GM23338 (cell line): Measurements from ENCODE around the gene TMPRSS2. TPM values are rescaled to one million over a fixed set of nuclear protein-coding genes. Genes with fewer than 3 reads are reported as not detected.
A peak's percentile ranks its signal among the peaks of the same experiment; 100 is the strongest.

Source experiments
- ATAC-seq: fragments of 200-7000 bp; cut with Tn5 transposase; 3 replicates; pipeline ENCODE4 v1.9.1; 2020
- DNase-seq: peaks from one replicate; pipeline ENCODE4 v3.0.0-alpha.2; 2015; ENCODE audit warnings: low spot score
- H2AFZ ChIP-seq: fragments of 200-600 bp; sonication (generic); 2 replicates; pipeline ENCODE4 v1.8.0; 2016; ENCODE audit warnings: antibody characterized with exemption, mild to moderate bottlenecking, moderate library complexity
- H3F3A ChIP-seq: fragments of 200-600 bp; sonication (generic); replicated peaks from 2 replicates; pipeline ENCODE4 v1.8.0; 2017; ENCODE audit warnings: antibody characterized with exemption, mixed run types, low read depth
- H3K27ac ChIP-seq: fragments of 200-600 bp; sonication (generic); 2 replicates; pipeline ENCODE4 v1.6.1; 2016; ENCODE audit warnings: low read depth
- H3K27me3 ChIP-seq: fragments of 200-600 bp; sonication (generic); 2 replicates; pipeline ENCODE4 v1.8.0; 2016; ENCODE audit warnings: mild to moderate bottlenecking, mixed run types, moderate library complexity; ENCODE audit not compliant: insufficient read depth
- H3K36me3 ChIP-seq: fragments of 200-600 bp; sonication (generic); 2 replicates; pipeline ENCODE4 v1.8.0; 2016; ENCODE audit warnings: mild to moderate bottlenecking; ENCODE audit not compliant: insufficient read depth
- H3K4me1 ChIP-seq: fragments of 200-600 bp; sonication (generic); 2 replicates; pipeline ENCODE4 v1.8.0; 2016; ENCODE audit warnings: mild to moderate bottlenecking, moderate library complexity; ENCODE audit not compliant: insufficient read depth
- H3K4me2 ChIP-seq: fragments of 200-600 bp; sonication (generic); 2 replicates; pipeline ENCODE4 v1.7.1; 2017; ENCODE audit warnings: mixed run types
- H3K4me3 ChIP-seq: fragments of 200-600 bp; sonication (generic); 2 replicates; pipeline ENCODE4 v1.6.1; 2016; ENCODE audit warnings: mixed run types
- H3K79me2 ChIP-seq: fragments of 200-600 bp; sonication (generic); replicated peaks from 2 replicates; pipeline ENCODE4 v1.8.0; 2017; ENCODE audit warnings: mild to moderate bottlenecking; ENCODE audit not compliant: insufficient read depth
- H3K9me2 ChIP-seq: fragments of 200-600 bp; sonication (generic); 2 replicates; pipeline ENCODE4 v1.8.0; 2017; ENCODE audit not compliant: insufficient read depth
- H4K20me1 ChIP-seq: fragments of 200-600 bp; sonication (generic); replicated peaks from 2 replicates; pipeline ENCODE4 v1.8.0; 2017; ENCODE audit warnings: mild to moderate bottlenecking; ENCODE audit not compliant: insufficient read depth
- H3K27ac Mint-ChIP-seq: 2 replicates; pipeline ENCODE4 v1.8.0; 2020; ENCODE audit warnings: inconsistent platforms, mild to moderate bottlenecking, moderate library complexity, mixed read lengths
- H3K27me3 Mint-ChIP-seq: 3 replicates; pipeline ENCODE4 v1.8.0; 2022; ENCODE audit warnings: low read depth, mild to moderate bottlenecking, moderate library complexity, mixed read lengths, inconsistent platforms; ENCODE audit not compliant: insufficient read depth, poor library complexity
- H3K36me3 Mint-ChIP-seq: 3 replicates; pipeline ENCODE4 v1.8.0; 2021; ENCODE audit warnings: low read depth, mild to moderate bottlenecking, inconsistent platforms, moderate library complexity, mixed read lengths
- H3K4me1 Mint-ChIP-seq: 3 replicates; pipeline ENCODE4 v1.8.0; 2020; ENCODE audit warnings: mild to moderate bottlenecking, inconsistent platforms, mixed read lengths
- H3K4me3 Mint-ChIP-seq: 3 replicates; pipeline ENCODE4 v1.8.0; 2021; ENCODE audit warnings: moderate library complexity, mild to moderate bottlenecking, inconsistent platforms, mixed read lengths
- H3K9me3 Mint-ChIP-seq: 3 replicates; pipeline ENCODE4 v1.8.0; 2020; ENCODE audit warnings: moderate library complexity, mild to moderate bottlenecking, inconsistent platforms, mixed read lengths
- EZH2 ChIP-seq: fragments of 200-600 bp; sonication (generic); IDR thresholded peaks from one replicate; pipeline ENCODE4 v1.8.0; 2017; ENCODE audit warnings: antibody characterized with exemption, mild to moderate bottlenecking, low read depth; ENCODE audit not compliant: unreplicated experiment
- EZH2phosphoT487 ChIP-seq: fragments of 200-600 bp; sonication (generic); IDR thresholded peaks from one replicate; pipeline ENCODE4 v1.8.1; 2018; ENCODE audit warnings: antibody characterized with exemption; ENCODE audit not compliant: unreplicated experiment
- JUNB ChIP-seq: IDR thresholded peaks from one replicate; pipeline ENCODE4 v1.6.1; 2016; ENCODE audit warnings: antibody characterized with exemption; ENCODE audit not compliant: unreplicated experiment
- NANOG ChIP-seq: IDR thresholded peaks from 2 replicates; pipeline ENCODE4 v1.6.1; 2016; ENCODE audit warnings: antibody characterized with exemption, borderline replicate concordance
- POLR2AphosphoS5 ChIP-seq: IDR thresholded peaks from 2 replicates; pipeline ENCODE4 v1.6.1; 2016; ENCODE audit warnings: antibody characterized with exemption, low read depth
- ZNF114 ChIP-seq: fragments of 250-450 bp; sonication (Bioruptor Pico); IDR thresholded peaks from 2 replicates; pipeline ENCODE4 v1.5.0; 2020; ENCODE audit warnings: mild to moderate bottlenecking, moderate library complexity
- polyA plus RNA-seq: library from polyadenylated mRNA; unstranded; fragments of >200 nt; fragmentation: Nextera tagmentation; extraction: Ambion mirVana; gene quantifications from 2 replicates; pipeline ENCODE4 v1.2.1, GENCODE V29; 2016
- total RNA-seq: library from RNA; depleted of rRNA; stranded (reverse); fragments of >200 nt; shearing (Covaris generic); gene quantifications from 2 replicates; pipeline ENCODE4 v1.2.3, GENCODE V29; 2014
- TF ChIP-seq, protein P1 (sequence below): fragments of 250-450 bp; sonication (Bioruptor Pico); IDR thresholded peaks from 2 replicates; pipeline ENCODE4 v1.5.0; 2020; ENCODE audit warnings: mild to moderate bottlenecking, moderate library complexity
- TF ChIP-seq, protein P2 (sequence below), 2 experiments: fragments of 200-600 bp in 1 of 2; sonication (generic) in 1 of 2; conservative IDR thresholded peaks; 2 replicates each; pipeline versions ENCODE4 v1.5.1 to v1.6.1; 2016 to 2017; ENCODE audit warnings: antibody characterized with exemption in 2 of 2, low read depth in 2 of 2, mild to moderate bottlenecking in 2 of 2, moderate library complexity in 1 of 2

The TMPRSS2 gene
- total and polyA plus RNA-seq, 2 experiments from 2014 or later = 2.3 to 4.9 TPM

GRCh38 chr21:41542727-41543126, 34.8 kb upstream of the TMPRSS2 start:
- H3K4me3 Mint-ChIP-seq = no peak overlapping the region

GRCh38 chr21:41537356-41537755, 29.4 kb upstream of the TMPRSS2 start:
- H3K4me3 Mint-ChIP-seq = no peak overlapping the region
- TF ChIP-seq, protein P1, sequence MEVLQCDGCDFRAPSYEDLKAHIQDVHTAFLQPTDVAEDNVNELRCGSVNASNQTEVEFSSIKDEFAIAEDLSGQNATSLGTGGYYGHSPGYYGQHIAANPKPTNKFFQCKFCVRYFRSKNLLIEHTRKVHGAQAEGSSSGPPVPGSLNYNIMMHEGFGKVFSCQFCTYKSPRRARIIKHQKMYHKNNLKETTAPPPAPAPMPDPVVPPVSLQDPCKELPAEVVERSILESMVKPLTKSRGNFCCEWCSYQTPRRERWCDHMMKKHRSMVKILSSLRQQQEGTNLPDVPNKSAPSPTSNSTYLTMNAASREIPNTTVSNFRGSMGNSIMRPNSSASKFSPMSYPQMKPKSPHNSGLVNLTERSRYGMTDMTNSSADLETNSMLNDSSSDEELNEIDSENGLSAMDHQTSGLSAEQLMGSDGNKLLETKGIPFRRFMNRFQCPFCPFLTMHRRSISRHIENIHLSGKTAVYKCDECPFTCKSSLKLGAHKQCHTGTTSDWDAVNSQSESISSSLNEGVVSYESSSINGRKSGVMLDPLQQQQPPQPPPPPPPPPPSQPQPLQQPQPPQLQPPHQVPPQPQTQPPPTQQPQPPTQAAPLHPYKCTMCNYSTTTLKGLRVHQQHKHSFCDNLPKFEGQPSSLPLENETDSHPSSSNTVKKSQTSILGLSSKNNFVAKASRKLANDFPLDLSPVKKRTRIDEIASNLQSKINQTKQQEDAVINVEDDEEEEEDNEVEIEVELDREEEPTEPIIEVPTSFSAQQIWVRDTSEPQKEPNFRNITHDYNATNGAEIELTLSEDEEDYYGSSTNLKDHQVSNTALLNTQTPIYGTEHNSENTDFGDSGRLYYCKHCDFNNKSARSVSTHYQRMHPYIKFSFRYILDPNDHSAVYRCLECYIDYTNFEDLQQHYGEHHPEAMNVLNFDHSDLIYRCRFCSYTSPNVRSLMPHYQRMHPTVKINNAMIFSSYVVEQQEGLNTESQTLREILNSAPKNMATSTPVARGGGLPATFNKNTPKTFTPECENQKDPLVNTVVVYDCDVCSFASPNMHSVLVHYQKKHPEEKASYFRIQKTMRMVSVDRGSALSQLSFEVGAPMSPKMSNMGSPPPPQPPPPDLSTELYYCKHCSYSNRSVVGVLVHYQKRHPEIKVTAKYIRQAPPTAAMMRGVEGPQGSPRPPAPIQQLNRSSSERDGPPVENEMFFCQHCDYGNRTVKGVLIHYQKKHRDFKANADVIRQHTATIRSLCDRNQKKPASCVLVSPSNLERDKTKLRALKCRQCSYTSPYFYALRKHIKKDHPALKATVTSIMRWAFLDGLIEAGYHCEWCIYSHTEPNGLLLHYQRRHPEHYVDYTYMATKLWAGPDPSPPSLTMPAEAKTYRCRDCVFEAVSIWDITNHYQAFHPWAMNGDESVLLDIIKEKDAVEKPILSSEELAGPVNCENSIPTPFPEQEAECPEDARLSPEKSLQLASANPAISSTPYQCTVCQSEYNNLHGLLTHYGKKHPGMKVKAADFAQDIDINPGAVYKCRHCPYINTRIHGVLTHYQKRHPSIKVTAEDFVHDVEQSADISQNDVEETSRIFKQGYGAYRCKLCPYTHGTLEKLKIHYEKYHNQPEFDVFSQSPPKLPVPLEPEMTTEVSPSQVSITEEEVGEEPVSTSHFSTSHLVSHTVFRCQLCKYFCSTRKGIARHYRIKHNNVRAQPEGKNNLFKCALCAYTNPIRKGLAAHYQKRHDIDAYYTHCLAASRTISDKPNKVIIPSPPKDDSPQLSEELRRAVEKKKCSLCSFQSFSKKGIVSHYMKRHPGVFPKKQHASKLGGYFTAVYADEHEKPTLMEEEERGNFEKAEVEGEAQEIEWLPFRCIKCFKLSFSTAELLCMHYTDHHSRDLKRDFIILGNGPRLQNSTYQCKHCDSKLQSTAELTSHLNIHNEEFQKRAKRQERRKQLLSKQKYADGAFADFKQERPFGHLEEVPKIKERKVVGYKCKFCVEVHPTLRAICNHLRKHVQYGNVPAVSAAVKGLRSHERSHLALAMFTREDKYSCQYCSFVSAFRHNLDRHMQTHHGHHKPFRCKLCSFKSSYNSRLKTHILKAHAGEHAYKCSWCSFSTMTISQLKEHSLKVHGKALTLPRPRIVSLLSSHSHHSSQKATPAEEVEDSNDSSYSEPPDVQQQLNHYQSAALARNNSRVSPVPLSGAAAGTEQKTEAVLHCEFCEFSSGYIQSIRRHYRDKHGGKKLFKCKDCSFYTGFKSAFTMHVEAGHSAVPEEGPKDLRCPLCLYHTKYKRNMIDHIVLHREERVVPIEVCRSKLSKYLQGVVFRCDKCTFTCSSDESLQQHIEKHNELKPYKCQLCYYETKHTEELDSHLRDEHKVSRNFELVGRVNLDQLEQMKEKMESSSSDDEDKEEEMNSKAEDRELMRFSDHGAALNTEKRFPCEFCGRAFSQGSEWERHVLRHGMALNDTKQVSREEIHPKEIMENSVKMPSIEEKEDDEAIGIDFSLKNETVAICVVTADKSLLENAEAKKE = no peak
- TF ChIP-seq ZNF114 (CRISPR knock-in tag) (no peak), EZH2phosphoT487 (no peak), NANOG (no peak), POLR2AphosphoS5 (no peak), JUNB (no peak)
- TF ChIP-seq, protein P2, sequence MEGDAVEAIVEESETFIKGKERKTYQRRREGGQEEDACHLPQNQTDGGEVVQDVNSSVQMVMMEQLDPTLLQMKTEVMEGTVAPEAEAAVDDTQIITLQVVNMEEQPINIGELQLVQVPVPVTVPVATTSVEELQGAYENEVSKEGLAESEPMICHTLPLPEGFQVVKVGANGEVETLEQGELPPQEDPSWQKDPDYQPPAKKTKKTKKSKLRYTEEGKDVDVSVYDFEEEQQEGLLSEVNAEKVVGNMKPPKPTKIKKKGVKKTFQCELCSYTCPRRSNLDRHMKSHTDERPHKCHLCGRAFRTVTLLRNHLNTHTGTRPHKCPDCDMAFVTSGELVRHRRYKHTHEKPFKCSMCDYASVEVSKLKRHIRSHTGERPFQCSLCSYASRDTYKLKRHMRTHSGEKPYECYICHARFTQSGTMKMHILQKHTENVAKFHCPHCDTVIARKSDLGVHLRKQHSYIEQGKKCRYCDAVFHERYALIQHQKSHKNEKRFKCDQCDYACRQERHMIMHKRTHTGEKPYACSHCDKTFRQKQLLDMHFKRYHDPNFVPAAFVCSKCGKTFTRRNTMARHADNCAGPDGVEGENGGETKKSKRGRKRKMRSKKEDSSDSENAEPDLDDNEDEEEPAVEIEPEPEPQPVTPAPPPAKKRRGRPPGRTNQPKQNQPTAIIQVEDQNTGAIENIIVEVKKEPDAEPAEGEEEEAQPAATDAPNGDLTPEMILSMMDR (conservative IDR thresholded peaks at IDR 0.05; ENCODE audit: low read depth in 2 of 2) = no peak
- Histone ChIP-seq H3K79me2 (no peaks in the 10 kb centered on the region), H3K27me3 (no peaks in the 10 kb centered on the region), H3K36me3 (no peaks in the 10 kb centered on the region), H3K9me2 (no peaks in the 10 kb centered on the region), H4K20me1 (no peaks in the 10 kb centered on the region), H2AFZ (no peak overlapping the region; the same call in 1 of the 2 replicates), H3K4me3 (no peak overlapping the region), H3K27ac (no peak overlapping the region), H3K4me1 (no peaks in the 10 kb centered on the region; the same call in 1 of the 2 replicates), H3F3A (no peaks in the 10 kb centered on the region), H3K4me2 (no peak overlapping the region)
- no peak overlapping the region for H3K27ac Mint-ChIP-seq
- no peak for ATAC-seq
- DNase-seq = no peak
- H3K36me3 Mint-ChIP-seq = no peaks in the 10 kb centered on the region
- no peaks in the 10 kb centered on the region for H3K9me3 Mint-ChIP-seq
- H3K4me1 Mint-ChIP-seq = peaks cover 24% of the 10 kb centered on the region
- peaks cover 2% of the 10 kb centered on the region for H3K27me3 Mint-ChIP-seq

More at GRCh38 chr21:41542727-41543126, 34.8 kb upstream of the TMPRSS2 start:
- no peak overlapping the region for H3K4me3 ChIP-seq
- no peaks in the 10 kb centered on the region; the same call in 1 of the 2 replicates for H3K4me1 ChIP-seq
- TF ChIP-seq POLR2AphosphoS5 (no peak), JUNB (no peak), EZH2 (no peak)
- no peak overlapping the region for H2AFZ ChIP-seq
- H4K20me1 ChIP-seq = no peaks in the 10 kb centered on the region
- Mint-ChIP-seq H3K27ac (no peak overlapping the region), H3K9me3 (no peaks in the 10 kb centered on the region), H3K27me3 (no peaks in the 10 kb centered on the region), H3K36me3 (no peaks in the 10 kb centered on the region), H3K4me1 (peaks cover 11% of the 10 kb centered on the region; the same call in 1 of the 3 replicates)
- no peaks in the 10 kb centered on the region for H3K9me2 ChIP-seq
- no peak overlapping the region for H3K4me2 ChIP-seq
- ATAC-seq (peak; percentile 86), DNase-seq (peak; percentile 21)
- H3K36me3 ChIP-seq = no peaks in the 10 kb centered on the region
- H3K79me2 ChIP-seq = no peaks in the 10 kb centered on the region
- no peaks in the 10 kb centered on the region for H3F3A ChIP-seq
- H3K27me3 ChIP-seq = no peaks in the 10 kb centered on the region
- no peak overlapping the region for H3K27ac ChIP-seq
